WTC11 (cell line): ENCODE measurements around the gene PDGFRA. TPM values are rescaled to one million over a fixed set of nuclear protein-coding genes. Genes with fewer than 3 reads are reported as not detected.

Experiments
- ATAC-seq: fragments of 200-7000 bp; cut with Tn5 transposase; 2 replicates; pipeline ENCODE4 v1.10.0; 2021; ENCODE audit warnings: mild to moderate bottlenecking, moderate library complexity
- CTCF ChIA-PET: fragments of 300-600 bp; sonication (Branson Sonifier 250); formaldehyde crosslinking; loops from one replicate; lab custom pipeline; 2021; ENCODE audit warnings: antibody characterized with exemption; lab: Charles Lee
- POLR2A ChIA-PET: fragments of 350-600 bp; sonication (Branson Sonifier 250); formaldehyde crosslinking; loops from one replicate; lab custom pipeline; 2021; ENCODE audit warnings: antibody characterized with exemption; lab: Charles Lee
- DNase-seq: peaks from one replicate; pipeline ENCODE4 v3.0.0; 2021; ENCODE audit warnings: low spot score
- H3K27ac Mint-ChIP-seq: 2 replicates; pipeline ENCODE4 v1.8.0; 2021; ENCODE audit warnings: mixed read lengths
- H3K27me3 Mint-ChIP-seq: 2 replicates; pipeline ENCODE4 v1.8.0; 2021; ENCODE audit warnings: low read depth, mild to moderate bottlenecking, moderate library complexity, mixed read lengths
- H3K36me3 Mint-ChIP-seq: 2 replicates; pipeline ENCODE4 v1.8.0; 2021; ENCODE audit warnings: mixed read lengths
- H3K4me1 Mint-ChIP-seq: 2 replicates; pipeline ENCODE4 v1.8.0; 2022; ENCODE audit warnings: mixed read lengths
- H3K4me3 Mint-ChIP-seq: 2 replicates; pipeline ENCODE4 v1.8.0; 2021; ENCODE audit warnings: mild to moderate bottlenecking, moderate library complexity, mixed read lengths
- H3K9me3 Mint-ChIP-seq: 2 replicates; pipeline ENCODE4 v1.8.0; 2021; ENCODE audit warnings: mixed read lengths
- AR ChIP-seq: fragments of 250-450 bp; sonication (Bioruptor Pico); IDR thresholded peaks from 2 replicates; pipeline ENCODE4 v1.9.0; 2021; ENCODE audit warnings: mild to moderate bottlenecking
- ETV6 ChIP-seq: sonication (generic); formaldehyde crosslinking; IDR thresholded peaks from 2 replicates; pipeline ENCODE4 v1.8.1; 2022; ENCODE audit warnings: mild to moderate bottlenecking, missing genetic modification reagents
- IRF1 ChIP-seq: sonication (generic); formaldehyde crosslinking; IDR thresholded peaks from 2 replicates; pipeline ENCODE4 v1.8.0; 2023; ENCODE audit warnings: missing genetic modification reagents
- MAX ChIP-seq: sonication (generic); formaldehyde crosslinking; IDR thresholded peaks from 2 replicates; pipeline ENCODE4 v1.8.0; 2022; ENCODE audit warnings: mild to moderate bottlenecking, missing genetic modification reagents
- NR1H2 ChIP-seq: sonication (generic); formaldehyde crosslinking; IDR thresholded peaks from 2 replicates; pipeline ENCODE4 v1.9.0; 2021; ENCODE audit warnings: mild to moderate bottlenecking, moderate library complexity, missing genetic modification reagents
- NR2C2 ChIP-seq: sonication (generic); formaldehyde crosslinking; IDR thresholded peaks from 2 replicates; pipeline ENCODE4 v1.8.0; 2022; ENCODE audit warnings: mild to moderate bottlenecking, missing genetic modification reagents
- PRRX2 ChIP-seq: fragments of 250-450 bp; sonication (Bioruptor Pico); IDR thresholded peaks from 2 replicates; pipeline ENCODE4 v1.8.0; 2021; ENCODE audit warnings: mild to moderate bottlenecking
- STAT6 ChIP-seq: sonication (generic); formaldehyde crosslinking; conservative IDR thresholded peaks from 2 replicates; pipeline ENCODE4 v1.8.1; 2023; ENCODE audit warnings: mild to moderate bottlenecking, low read depth, missing genetic modification reagents, moderate library complexity
- ZMAT4 ChIP-seq: fragments of 250-450 bp; sonication (Bioruptor Pico); IDR thresholded peaks from 2 replicates; pipeline ENCODE4 v1.9.0; 2021; ENCODE audit warnings: mild to moderate bottlenecking
- ZNF423 ChIP-seq: fragments of 250-450 bp; sonication (Bioruptor Pico); IDR thresholded peaks from 2 replicates; pipeline ENCODE4 v2.1.2; 2022; ENCODE audit warnings: mild to moderate bottlenecking, moderate library complexity
- ZNF425 ChIP-seq: fragments of 250-450 bp; sonication (Bioruptor Pico); conservative IDR thresholded peaks from 2 replicates; pipeline ENCODE4 v1.9.0; 2021; ENCODE audit warnings: mild to moderate bottlenecking
- ZNF532 ChIP-seq: fragments of 250-450 bp; sonication (Bioruptor Pico); IDR thresholded peaks from 2 replicates; pipeline ENCODE4 v1.9.0; 2021; ENCODE audit warnings: mild to moderate bottlenecking, borderline replicate concordance
- ZSCAN18 ChIP-seq: fragments of 250-450 bp; sonication (Bioruptor Pico); IDR thresholded peaks from 2 replicates; pipeline ENCODE4 v2.1.2; 2022; ENCODE audit warnings: mild to moderate bottlenecking, moderate library complexity
- total RNA-seq: library from RNA; stranded (reverse); gene quantifications from 3 replicates; pipeline ENCODE4 v1.2.3, GENCODE V29; 2021

Gene PDGFRA
- total RNA-seq, 1 experiment from 2014 or later = 3.3 TPM

GRCh38 chr4:54274795-54275665 lies 45.9 kb downstream of the PDGFRA start (continued):
- no peak for TF ChIP-seq NR1H2

- ChIA-PET CTCF (interaction anchor here (1.0 to 4.5 kb wide), 6 partner anchors 42 to 570 kb away, joined by 3 to 45 read pairs (median 5); no protein-coding TSS in a partner anchor), POLR2A (interaction anchor here (1.0 kb wide), 1 partner anchor 20 kb away, joined by 4 read pairs; no protein-coding TSS in a partner anchor)
- Mint-ChIP-seq H3K9me3 (peaks cover 37% of the 10 kb centered on the region), H3K4me3 (peak overlapping the region; percentile 57), H3K27me3 (peaks cover 13% of the 10 kb centered on the region), H3K4me1 (peaks cover 48% of the 10 kb centered on the region), H3K27ac (peak overlapping the region; percentile 15), H3K36me3 (peaks cover 28% of the 10 kb centered on the region)
- peak; percentile 83 for ATAC-seq
- peak; percentile 26 for DNase-seq
- 0 out of 2 replicates have a peak, but pooled peaks have one; percentile 33 for TF ChIP-seq MAX
- no peak for TF ChIP-seq ZNF532 (CRISPR knock-in tag)
- peak; percentile 71 for TF ChIP-seq ZNF423 (CRISPR knock-in tag)
- TF ChIP-seq ETV6 (CRISPR knock-in tag) = 0 out of 2 replicates have a peak, but pooled peaks have one; percentile 28
- no peak for TF ChIP-seq NR2C2 (CRISPR knock-in tag)
- TF ChIP-seq ZSCAN18 (CRISPR knock-in tag) = no peak
- TF ChIP-seq STAT6 (CRISPR knock-in tag) = no peak
Observed at GRCh38 chr4:54276641-54277430, 47.7 kb downstream of the PDGFRA start.

GRCh38 chr4:54277691-54278090 lies 48.6 kb downstream of the PDGFRA start:
- peak overlapping the region; percentile 57 for H3K4me3 Mint-ChIP-seq

More at GRCh38 chr4:54277691-54278090, 48.6 kb downstream of the PDGFRA start:
- no peak for TF ChIP-seq IRF1 (CRISPR knock-in tag)
- no peak for TF ChIP-seq PRRX2 (CRISPR knock-in tag)
- TF ChIP-seq ZNF425 (CRISPR knock-in tag) = no peak
- TF ChIP-seq ZMAT4 (CRISPR knock-in tag) = no peak
- no peak for TF ChIP-seq AR (CRISPR knock-in tag)
- H3K27me3 Mint-ChIP-seq = peaks cover 13% of the 10 kb centered on the region
- peaks cover 38% of the 10 kb centered on the region for H3K9me3 Mint-ChIP-seq
- ATAC-seq (no peak), DNase-seq (no peak)
- ChIA-PET CTCF (interaction anchor here (0.6 to 4.5 kb wide), 8 partner anchors 12 to 571 kb away, joined by 3 to 45 read pairs (median 4); no protein-coding TSS in a partner anchor), POLR2A (interaction anchor here (0.6 to 0.7 kb wide), 4 partner anchors 109 to 673 kb away, joined by 3 to 5 read pairs (median 4); no protein-coding TSS in a partner anchor)
- H3K27ac Mint-ChIP-seq = no peak overlapping the region
- peaks cover 31% of the 10 kb centered on the region for H3K36me3 Mint-ChIP-seq
- H3K4me1 Mint-ChIP-seq = peaks cover 42% of the 10 kb centered on the region
